Subcutaneous adipose tissue (tissue), 4 donors: Measurements from ENCODE around the gene LPAR3. TPM values are rescaled to one million over a fixed set of nuclear protein-coding genes. Genes with fewer than 3 reads are reported as not detected.

Experiments used
- CTCF ChIP-seq: fragments of 450-650 bp; IDR thresholded peaks from one replicate; pipeline ENCODE4 v1.5.1; 2016; ENCODE audit warnings: low read depth, mild to moderate bottlenecking, control low read depth, antibody characterized with exemption, moderate library complexity
- total RNA-seq, 4 donors: library from RNA; depleted of rRNA; stranded (reverse); fragments of >200 nt; gene quantifications; one replicate each; pipeline ENCODE4 v1.1.0, GENCODE V29; 2016

Gene LPAR3
- total RNA-seq, 4 donors from 2014 or later, result 1.0 TPM; not detected in 3

GRCh38 chr1:84855691-84856630 is 37.0 kb downstream of the LPAR3 start:
- no peak for TF ChIP-seq CTCF

GRCh38 chr1:84855168-84855567 is 37.8 kb downstream of the LPAR3 start:
- TF ChIP-seq CTCF, result no peak

- no peak for TF ChIP-seq CTCF
Observed at GRCh38 chr1:84853741-84854721, 39.0 kb downstream of the LPAR3 start.

GRCh38 chr1:84851839-84852238 is 41.2 kb downstream of the LPAR3 start:
- no peak for TF ChIP-seq CTCF

GRCh38 chr1:84849357-84849975 is 43.5 kb downstream of the LPAR3 start:
- no peak for TF ChIP-seq CTCF

- TF ChIP-seq CTCF, result no peak
Observed at GRCh38 chr1:84847253-84848250, 45.5 kb downstream of the LPAR3 start.
